Adrenal gland (tissue), 5 donors: ENCODE results near the gene CFAP141.

Source experiments
- POLR2A ChIP-seq, 2 donors: fragments of 450-650 bp; IDR thresholded peaks; one replicate each; pipeline ENCODE4 v1.6.1; 2017; ENCODE audit warnings: antibody characterized with exemption in 2 of 2, mild to moderate bottlenecking in 2 of 2, moderate library complexity in 1 of 2
- TF ChIP-seq, protein P1 (sequence below), 6 experiments: fragments of 450-650 bp in 4 of 6; fragments of 200-600 bp in 2 of 6; sonication (generic) in 1 of 6; IDR thresholded peaks; 1 replicate in 5 of 6; 2 replicates in 1 of 6; pipeline versions ENCODE4 v1.5.1 to v1.8.0; 2016 to 2021; ENCODE audit warnings: antibody characterized with exemption in 6 of 6, mild to moderate bottlenecking in 2 of 6, moderate library complexity in 1 of 6
- donor health status: DM: no; HTN: no; CAD: no.

GRCh38 chr1:154181944-154182343, 24.2 kb downstream of the CFAP141 start:
- TF ChIP-seq, protein P1, sequence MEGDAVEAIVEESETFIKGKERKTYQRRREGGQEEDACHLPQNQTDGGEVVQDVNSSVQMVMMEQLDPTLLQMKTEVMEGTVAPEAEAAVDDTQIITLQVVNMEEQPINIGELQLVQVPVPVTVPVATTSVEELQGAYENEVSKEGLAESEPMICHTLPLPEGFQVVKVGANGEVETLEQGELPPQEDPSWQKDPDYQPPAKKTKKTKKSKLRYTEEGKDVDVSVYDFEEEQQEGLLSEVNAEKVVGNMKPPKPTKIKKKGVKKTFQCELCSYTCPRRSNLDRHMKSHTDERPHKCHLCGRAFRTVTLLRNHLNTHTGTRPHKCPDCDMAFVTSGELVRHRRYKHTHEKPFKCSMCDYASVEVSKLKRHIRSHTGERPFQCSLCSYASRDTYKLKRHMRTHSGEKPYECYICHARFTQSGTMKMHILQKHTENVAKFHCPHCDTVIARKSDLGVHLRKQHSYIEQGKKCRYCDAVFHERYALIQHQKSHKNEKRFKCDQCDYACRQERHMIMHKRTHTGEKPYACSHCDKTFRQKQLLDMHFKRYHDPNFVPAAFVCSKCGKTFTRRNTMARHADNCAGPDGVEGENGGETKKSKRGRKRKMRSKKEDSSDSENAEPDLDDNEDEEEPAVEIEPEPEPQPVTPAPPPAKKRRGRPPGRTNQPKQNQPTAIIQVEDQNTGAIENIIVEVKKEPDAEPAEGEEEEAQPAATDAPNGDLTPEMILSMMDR (IDR thresholded peaks at IDR 0.05), result no peak
- no peak for TF ChIP-seq POLR2A (IDR thresholded peaks at IDR 0.05)
